GM18502 (cell line): Measurements from ENCODE around the gene ZNF398.
A peak's percentile ranks its signal among the peaks of the same experiment; 100 is the strongest.

Experiments
- ATAC-seq: cut with Tn5 transposase; IDR thresholded peaks from one replicate; pipeline ENCODE4 v1.9.1; 2021; ENCODE audit warnings: mild to moderate bottlenecking; ENCODE audit not compliant: unreplicated experiment, poor library complexity

Gene ZNF398

DNA sequence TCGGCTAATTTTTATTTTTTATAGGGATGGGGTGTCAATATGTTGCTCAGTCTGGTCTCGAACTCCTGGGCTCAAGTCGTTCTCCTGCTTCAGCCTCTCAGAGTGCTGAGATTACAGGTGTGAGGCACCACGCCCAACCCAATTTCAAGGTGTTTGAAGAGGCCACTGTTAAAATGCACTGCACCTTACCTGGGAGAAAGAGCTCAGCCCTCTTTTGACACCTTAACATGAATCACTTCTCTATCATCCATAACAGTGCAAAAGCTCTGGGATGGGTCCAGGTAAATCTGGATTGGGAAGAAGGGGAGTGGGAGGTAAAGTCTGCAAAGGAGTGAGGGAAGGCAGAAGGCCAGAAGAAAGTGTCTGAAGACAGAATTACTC, 47.5 kb downstream of the ZNF398 start:
- no peak for ATAC-seq

DNA sequence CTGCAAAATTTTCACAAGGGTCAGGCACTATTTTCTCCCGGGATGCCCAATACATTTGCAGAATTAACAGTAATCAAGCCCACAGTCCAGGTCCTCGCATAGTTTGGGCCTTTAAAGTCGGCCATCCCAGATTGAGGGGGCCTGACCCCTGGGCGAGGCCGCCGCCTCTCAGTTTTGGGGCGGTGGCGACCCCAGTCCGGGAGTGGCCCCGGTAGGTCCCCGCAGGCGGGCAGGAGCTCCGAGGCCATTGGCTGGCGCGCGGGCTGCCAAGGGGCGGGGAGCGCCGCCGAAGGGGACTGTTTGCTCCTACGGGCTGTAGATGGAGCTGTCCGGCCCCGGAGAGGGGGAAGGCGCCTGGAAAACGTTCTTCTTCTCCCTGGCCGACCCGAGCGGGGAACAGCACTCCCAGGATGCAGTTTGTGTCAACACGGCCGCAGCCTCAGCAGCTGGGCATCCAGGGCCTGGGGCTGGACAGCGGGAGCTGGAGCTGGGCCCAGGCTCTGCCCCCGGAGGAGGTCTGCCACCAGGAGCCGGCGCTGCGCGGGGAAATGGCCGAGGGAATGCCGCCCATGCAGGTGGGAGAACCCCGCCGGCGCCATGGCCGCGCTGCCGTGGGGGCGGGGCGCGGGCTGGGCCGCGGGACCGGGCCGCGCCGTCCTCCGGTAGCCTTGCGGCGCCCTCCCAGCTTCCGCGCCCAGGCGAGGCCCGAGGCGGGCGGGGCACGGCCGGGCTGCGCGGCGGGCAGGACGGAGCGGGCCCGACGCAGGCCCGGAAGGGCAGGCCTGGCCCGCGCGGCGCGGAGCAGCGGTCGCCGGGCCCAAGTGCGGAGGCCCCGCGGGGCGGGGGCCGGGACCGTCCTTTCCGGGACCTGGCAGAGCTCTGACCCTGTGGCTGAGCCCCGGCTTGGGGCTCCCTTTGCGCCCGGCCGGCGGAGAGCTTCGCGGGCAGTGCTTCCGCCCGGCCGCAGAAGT, 48.2 kb downstream of the ZNF398 start, which contains the start of gene ZNF282:
TSS of gene ZNF282 (plus strand) at position 367 of the 971 bp plus-strand sequence. CDS start at position 411, 44 bp downstream.
- peak; percentile 93 for ATAC-seq

DNA sequence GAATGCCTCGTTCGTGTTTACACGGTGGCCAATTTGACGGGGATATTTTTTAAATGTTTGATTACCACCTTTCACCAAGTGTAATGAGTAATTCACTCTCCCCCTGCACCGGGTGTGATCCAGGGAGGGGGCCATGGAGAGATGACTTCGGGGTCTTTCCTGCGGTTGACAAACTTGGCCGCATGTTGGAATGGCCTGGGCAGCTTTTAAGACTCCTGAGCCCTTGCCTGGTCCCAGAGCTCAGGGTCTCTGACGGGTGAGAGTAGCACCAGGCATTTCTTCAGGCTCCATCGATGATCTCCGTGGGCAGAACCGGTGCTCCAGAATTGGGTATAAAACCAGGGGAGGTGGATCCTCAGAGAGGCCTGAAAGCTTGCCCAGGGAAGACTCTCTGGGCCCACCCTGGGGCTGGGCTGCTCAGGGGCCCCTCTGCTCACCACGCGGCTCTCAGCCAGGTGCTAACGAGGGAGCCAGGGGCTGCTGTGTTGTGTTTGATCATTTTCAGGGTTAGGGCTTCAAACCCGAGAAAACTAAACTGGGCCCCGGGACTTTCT, 49.0 kb downstream of the ZNF398 start:
- no peak for ATAC-seq

DNA sequence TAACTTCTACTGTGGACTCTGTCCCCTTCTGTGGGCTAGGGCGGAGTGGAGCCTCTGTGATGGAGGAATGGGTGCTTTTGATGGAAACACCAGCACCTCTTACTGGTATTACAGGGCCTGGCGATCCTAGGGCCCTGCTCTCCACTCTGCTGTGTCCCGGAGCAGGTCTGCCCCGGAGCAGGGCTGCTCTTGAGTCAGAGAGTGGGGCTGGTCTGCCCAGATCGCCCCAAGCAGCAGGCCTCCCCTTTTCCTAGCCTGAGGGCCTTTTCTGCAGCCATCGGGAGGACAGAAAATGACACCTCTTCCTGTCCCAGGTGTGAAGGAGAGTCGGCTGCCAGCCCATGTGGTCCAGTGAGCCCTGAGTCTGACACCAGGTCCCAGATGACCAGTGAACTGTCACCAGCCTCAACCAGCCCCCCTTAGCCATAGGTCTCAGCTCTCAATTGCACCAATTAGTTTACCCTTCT, 49.5 kb downstream of the ZNF398 start:
- no peak for ATAC-seq

DNA sequence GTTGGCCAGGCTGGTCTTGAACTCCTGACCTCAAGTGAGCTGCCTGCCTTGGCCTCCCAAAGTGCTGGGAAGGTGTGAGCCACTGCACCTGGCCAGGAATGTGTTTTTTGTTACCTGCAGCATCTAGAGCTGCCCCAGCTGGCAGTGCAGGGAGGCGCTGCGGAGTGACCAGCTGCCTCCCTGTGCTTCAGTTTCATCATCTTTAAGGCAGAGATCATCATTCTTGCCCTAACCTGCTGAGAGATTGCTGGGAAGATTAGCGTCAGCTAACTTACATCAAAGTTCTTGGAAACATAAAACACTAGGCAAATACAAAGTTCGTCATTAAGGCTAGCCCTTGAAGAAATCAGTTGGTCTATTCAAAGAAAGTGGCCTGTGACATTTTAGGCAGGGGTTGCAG, 50.4 kb downstream of the ZNF398 start:
- ATAC-seq = no peak

DNA sequence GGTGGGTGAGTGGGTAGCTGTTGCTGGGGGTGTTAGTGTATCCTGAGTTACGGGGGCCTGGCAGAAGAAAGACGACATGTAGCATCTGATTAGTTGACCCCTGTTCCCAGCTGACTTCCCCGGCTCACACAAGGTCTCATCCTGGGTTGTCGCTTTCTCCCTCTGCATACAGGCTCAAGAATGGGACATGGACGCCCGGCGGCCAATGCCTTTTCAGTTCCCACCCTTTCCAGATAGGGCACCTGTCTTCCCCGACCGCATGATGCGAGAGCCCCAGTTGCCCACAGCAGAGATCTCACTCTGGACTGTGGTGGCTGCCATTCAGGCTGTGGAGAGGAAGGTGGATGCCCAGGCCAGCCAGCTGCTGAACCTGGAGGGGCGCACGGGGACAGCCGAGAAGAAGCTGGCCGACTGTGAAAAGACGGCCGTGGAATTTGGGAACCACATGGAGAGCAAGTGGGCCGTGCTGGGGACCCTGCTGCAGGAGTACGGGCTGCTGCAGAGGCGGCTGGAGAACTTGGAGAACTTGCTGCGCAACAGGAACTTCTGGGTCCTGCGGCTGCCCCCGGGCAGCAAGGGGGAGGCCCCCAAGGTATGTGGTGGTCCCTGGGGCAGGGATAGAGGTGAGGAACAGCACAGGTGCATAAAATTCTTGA, 51.0 kb downstream of the ZNF398 start:
- ATAC-seq = no peak

DNA sequence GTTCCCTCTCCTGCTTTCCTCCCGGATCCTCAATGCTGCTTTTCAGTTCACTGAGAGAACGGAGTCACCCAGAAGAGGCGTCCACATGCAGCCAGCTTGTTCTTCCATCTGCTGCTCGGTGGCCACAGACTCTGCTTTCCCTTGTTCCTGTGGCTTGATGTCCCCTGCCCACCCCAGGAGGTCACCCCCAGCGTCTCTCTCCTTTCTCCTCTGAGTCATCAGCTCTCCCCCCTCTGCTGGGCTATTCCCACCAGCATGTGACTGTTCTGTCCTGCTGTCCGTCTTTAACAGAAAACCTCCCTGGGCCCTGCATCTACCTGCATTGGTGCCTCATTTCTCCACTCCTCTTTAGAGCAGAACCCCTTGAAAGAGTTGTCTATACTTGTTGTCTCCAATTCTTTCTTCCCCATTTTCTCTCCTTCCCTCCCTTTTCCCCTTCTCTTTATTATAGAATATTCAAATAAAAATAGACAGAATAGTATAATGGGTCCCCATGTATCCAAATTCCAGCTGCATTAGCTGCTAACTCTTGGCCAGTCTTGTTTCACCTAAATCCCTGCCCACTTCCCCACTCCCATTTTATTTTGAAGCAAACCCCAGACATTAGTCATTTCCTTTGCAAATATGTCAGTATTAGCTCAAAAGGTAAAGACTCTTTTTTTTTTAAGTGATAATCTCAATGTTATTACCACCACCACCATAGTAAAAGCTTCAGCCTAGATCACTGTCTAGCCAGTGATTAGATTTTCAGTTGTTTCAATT, 52.2 kb downstream of the ZNF398 start:
- no peak for ATAC-seq

DNA sequence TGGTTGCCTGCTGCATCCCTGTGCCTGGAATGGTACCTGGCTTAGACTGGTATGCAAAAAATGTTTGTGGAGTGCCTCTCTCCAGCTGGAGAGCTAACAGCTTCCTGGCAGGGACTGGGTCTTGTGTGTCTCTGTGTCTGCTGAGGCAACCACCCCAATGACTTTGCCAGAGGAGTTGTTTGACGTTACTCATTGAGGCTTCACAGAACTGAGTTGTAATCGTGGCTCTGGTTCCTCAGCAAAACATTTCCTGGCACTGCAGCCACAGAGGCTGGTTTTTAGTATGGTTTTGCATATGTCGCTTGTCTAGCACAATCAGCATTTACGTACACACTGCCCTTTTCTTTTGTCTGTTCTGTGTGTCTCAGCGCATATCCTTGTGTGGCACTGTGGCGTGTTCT, 55.6 kb downstream of the ZNF398 start:
- no peak for ATAC-seq

DNA sequence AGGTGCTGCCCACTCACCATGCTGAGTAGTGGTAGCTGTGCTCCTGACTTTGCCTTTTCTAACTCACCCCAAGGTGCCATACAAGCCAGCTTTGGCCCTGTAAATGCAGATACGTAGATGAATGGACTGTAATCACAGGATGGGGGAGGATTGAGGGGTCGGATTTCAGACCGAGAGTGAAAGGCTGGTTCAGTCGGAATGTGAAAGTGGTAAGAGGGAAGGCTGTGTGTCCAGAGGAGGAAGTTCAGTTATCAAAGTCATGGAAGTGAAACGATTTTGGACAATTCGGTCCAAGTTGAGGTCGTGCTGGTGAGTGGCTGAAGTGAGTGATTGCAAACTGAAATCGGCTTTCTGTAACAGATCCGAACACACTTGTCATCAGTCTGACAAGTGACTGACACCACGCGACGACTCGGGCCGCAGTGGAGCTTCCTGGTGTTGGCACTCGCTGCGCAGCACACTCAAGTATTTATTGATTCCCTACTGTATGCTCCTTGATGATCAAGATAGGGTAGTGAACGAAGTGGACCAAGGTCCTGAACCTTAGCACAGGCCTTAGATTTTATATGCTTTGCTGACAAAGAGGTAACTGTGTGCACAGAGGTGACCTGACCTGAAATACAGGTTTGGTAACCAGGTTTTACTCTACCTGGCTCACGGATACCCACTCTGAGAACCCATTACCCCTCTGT, 58.6 kb downstream of the ZNF398 start:
- no peak for ATAC-seq

DNA sequence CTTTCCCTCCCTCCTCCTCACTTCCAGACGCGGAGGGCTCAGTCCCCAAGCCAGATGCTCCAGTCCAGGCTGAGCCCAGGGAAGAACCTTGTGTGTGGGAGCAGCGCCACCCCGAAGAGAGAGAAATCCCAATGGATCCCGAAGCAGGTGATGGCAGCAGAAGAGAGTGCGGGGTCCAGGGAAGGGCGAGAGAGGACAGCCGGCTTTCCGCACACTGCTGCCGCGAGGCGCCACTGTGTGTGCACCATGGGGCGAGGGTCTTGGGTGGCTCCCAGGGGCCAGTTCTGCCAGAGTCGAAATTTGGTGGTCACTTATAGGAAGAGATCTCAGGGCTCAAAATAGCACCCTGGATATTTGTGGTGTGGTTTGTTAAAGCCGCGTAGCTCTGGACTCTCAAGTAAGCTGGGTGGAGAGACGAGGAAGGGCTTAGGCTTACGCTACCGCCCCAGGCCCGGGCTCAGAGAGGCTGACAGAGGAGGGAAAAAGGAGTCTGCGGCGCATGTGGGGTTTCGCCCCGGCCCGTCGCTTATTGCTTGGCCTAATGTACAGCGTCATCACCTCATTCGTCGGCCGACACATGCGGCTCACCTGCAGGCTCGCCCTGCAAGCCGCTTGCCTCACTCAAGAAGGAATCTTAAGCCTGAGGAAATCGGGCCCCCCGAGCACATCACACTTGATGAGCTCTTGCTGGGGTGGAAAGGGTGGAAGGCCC, 60.2 kb downstream of the ZNF398 start:
- no peak for ATAC-seq

DNA sequence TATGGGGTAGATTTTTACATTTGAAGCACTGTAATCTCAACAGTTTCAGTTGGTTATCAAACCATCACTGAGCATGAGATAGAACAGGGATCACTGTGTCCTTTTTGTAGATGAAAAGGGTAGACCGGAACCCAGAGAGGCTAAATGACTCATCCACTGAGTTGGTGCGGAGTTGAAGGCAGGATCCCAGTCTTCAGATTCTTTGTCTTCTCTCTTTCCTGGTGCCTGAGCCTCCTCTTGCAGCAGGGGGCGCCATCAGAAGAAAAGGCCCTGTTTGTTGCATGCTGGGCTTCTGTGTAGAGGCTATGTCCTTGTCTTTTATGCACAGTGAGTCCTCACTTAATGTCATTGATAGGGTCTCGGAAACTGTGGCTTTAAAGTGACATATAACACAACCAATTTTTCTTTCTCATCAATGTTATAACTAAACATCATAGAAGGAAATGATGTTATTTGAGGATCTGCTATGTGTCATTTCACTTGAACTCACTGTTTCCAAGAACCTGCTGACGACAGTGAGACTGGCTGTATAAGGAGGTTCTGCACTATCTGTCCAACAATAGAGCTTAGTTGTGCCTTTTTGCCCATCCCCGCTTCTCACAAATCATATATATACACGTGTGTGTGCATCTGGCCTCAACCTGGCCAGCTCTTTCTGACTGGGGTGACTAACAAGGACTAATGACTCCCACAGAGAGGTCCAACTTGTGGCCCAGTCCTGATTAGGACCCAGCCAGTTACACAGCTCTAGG, 62.4 kb downstream of the ZNF398 start:
- ATAC-seq = no peak

DNA sequence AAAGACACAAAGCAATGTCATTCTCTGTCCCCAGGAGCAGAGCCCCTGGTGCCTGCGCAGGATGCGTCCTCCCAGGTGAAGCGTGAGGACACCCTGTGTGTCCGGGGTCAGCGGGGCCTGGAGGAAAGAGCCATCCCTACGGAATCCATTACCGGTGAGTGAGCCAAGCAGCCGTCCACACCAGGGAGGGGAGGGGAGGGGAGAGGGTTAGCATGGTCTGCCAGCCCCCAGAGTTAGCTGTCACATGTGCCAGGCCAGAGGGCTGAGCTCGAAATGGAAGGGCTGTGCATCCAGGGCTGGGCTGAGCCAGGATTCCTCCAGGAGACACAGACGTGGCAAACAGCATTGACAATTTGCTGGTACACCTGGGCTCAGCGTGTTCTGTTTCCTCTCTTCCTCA, 63.3 kb downstream of the ZNF398 start:
- ATAC-seq = no peak

DNA sequence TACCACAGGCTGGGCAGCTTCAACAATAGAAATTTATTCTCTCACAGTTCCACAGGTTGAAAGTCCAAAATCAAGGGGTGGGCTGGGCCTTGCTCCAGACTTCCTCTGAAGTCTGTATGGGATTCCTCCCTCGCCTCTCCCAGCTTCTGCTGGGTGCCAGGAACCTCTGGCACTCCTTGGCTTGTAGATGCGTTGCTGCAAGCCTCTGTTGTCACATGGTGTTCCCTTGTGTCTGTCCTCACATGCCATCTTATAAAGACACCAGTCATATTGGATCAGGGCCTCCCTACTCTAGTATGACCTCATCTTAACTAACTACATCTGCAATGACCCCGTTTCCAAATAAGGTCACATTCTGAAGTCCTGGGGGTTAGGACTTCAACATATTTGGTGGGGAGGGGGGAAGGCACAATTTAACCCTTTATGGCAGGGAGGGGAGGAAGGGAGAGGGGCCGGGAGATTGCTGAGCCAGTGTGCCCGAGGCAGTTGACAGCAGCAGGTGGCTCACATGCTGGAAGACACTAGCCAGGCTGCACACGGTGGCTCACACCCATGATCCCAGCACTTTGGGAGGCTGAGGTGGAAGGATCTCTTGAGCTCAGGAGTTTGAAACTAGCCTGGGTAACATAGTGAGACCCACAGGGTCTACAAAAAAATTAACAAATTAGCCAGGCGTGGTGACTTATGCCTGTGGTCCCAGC, 66.9 kb downstream of the ZNF398 start:
- no peak for ATAC-seq

DNA sequence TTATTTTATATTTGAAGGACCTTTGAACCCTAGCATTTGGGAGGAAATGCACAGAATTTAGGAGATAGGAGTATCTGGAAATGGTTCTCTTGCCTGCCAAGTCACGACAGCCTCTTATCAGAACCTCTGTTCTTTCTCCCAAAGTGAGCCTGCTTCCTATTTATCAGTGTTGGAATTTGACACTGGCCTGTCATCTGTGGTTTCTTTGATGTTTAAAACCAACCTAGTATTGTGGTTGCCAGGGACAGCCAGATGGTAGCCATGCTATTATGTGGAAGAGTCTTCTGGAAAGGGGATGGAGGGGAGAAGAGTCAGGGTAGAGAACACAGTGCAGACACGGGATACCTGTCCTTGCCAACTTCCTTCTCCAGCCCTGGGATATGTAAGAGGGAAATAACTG, 69.1 kb downstream of the ZNF398 start:
- no peak for ATAC-seq

DNA sequence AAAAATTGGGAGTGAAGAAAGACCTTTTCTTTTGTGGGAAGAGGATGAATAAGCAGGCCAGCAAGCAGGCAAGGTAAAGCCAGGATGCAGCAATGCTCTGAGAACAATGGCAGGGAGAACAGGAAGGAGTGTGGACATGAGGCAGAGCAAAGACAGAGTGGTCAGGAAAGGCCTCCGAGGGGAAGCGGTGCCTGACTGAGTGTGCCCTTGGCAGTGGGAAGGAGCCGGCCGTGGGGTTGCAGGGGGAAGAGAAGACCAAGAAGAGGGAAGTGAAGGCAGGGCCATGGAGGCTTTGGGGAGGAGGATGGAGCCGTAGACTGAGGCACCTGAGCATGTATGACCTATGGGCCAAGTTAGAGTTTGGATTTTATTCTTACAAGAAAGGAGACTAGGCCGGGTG, 70.3 kb downstream of the ZNF398 start:
- ATAC-seq = no peak

DNA sequence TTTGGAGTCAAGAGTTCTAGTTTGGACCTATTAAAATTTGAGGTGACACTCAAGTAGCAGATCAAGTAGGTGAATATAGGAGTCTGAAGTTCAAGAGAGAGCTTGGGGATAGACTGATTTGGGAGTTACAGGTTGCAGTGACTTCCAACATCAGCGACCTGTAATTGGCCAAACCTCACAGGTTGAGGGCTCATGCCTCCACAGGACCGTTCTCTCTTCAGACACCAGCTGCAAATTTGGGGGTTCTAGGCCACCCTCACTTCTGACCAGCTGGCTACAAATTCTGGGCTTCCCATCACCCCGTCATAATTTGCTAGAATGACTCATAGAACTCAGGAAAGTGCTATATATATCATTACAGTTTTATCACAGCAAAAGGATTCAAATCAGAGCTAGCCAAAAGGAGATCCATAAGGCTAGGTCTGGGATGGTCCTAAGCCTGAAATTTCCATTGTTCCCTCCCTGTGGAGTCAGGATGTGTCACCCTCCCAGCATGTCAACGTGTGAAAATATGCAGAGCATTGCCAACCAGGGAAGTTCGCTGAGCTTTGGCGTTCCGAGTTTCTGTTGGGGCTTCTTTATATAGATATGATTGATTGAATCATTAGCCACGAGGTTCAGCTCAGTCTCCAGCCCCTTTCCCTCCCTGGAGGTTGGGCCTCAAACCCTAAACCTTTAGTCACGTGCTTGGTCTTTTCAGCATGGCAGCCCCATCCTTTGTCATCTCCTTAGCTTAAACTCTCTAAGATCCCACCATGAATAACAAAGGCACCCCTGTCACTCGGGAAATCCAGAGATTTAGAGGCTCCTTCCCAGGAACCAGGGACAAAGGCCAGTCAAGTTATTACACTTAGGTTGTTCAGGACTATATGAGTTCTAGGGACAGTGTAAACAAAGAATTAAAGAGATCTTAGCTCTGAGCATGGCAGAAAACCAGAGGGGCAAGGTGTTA, 71.5 kb downstream of the ZNF398 start:
- ATAC-seq = no peak

DNA sequence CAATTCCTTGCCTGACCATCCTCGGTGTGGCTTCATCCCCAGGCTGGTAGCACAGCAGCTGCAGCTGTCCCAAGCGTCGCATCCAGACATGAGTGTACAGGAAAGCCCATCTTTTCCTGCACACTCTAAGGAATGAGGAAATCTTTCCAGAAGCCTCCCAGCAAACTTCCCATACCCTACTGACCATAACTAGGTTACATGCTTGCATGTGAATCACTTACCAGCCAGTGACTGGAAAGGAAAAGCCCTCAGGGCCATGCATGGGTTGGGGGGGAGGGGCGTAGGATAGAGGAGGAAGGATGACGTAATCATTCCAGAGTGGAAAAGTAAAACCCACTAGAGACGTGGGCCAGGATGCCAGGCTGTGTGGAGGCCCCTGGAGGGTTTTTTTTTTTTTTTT, 73.3 kb downstream of the ZNF398 start:
- no peak for ATAC-seq
